KMS-11 (cell line): ENCODE results near the gene MBD3L2B.

Experiments
- H2AFZ ChIP-seq: fragments of 200-600 bp; sonication (generic); 2 replicates; pipeline ENCODE4 v1.6.1; 2016; ENCODE audit warnings: antibody characterized with exemption, mixed run types, low read depth
- H3K27ac ChIP-seq: fragments of 200-600 bp; sonication (generic); 2 replicates; pipeline ENCODE4 v1.6.1; 2016; ENCODE audit warnings: mild to moderate bottlenecking, mixed run types
- H3K27me3 ChIP-seq: fragments of 200-600 bp; sonication (generic); 2 replicates; pipeline ENCODE4 v1.6.1; 2017; ENCODE audit warnings: mild to moderate bottlenecking, low read depth, mixed run types, moderate library complexity; ENCODE audit not compliant: insufficient read depth
- H3K36me3 ChIP-seq: fragments of 200-600 bp; sonication (generic); 2 replicates; pipeline ENCODE4 v1.6.1; 2017; ENCODE audit warnings: mild to moderate bottlenecking, mixed run types; ENCODE audit not compliant: insufficient read depth
- H3K4me1 ChIP-seq: fragments of 200-600 bp; sonication (generic); 2 replicates; pipeline ENCODE4 v1.6.1; 2016; ENCODE audit warnings: mild to moderate bottlenecking, low read depth, mixed run types; ENCODE audit not compliant: poor library complexity, severe bottlenecking
- H3K4me2 ChIP-seq: fragments of 200-600 bp; sonication (generic); 2 replicates; pipeline ENCODE4 v1.7.0; 2016; ENCODE audit warnings: mild to moderate bottlenecking, mixed run types
- H3K4me3 ChIP-seq: fragments of 200-600 bp; sonication (generic); IDR thresholded peaks from 2 replicates; pipeline ENCODE4 v1.6.1; 2017; ENCODE audit warnings: low read depth, low read length, mixed read lengths; ENCODE audit not compliant: insufficient read depth
- H3K79me2 ChIP-seq: fragments of 200-600 bp; sonication (generic); 2 replicates; pipeline ENCODE4 v1.6.1; 2016; ENCODE audit warnings: low read depth, mixed run types; ENCODE audit not compliant: insufficient read depth
- H3K9ac ChIP-seq: fragments of 200-600 bp; sonication (generic); 2 replicates; pipeline ENCODE4 v1.6.1; 2016; ENCODE audit warnings: mild to moderate bottlenecking, mixed run types
- H4K20me1 ChIP-seq: fragments of 200-600 bp; sonication (generic); 2 replicates; pipeline ENCODE4 v1.6.1; 2016; ENCODE audit warnings: mild to moderate bottlenecking, mixed run types; ENCODE audit not compliant: insufficient read depth
- CTCF ChIP-seq: fragments of 200-600 bp; sonication (generic); conservative IDR thresholded peaks from 2 replicates; pipeline ENCODE4 v1.6.1; 2017; ENCODE audit warnings: low read depth, mild to moderate bottlenecking, antibody characterized with exemption, low read length, moderate library complexity, mixed read lengths

Gene MBD3L2B

GRCh38 chr19:6997679-6998445 is 23.4 kb downstream of the MBD3L2B start:
- no peaks in the 10 kb centered on the region for H4K20me1 ChIP-seq
- no peaks in the 10 kb centered on the region for H3K79me2 ChIP-seq
- no peak overlapping the region for H3K4me2 ChIP-seq
- H3K9ac ChIP-seq: no peak overlapping the region
- TF ChIP-seq CTCF: no peak
- H3K27me3 ChIP-seq: peaks cover 3% of the 10 kb centered on the region; the same call in 1 of the 2 replicates
- no peak overlapping the region for H3K27ac ChIP-seq
- H3K4me3 ChIP-seq: no peak overlapping the region
- no peaks in the 10 kb centered on the region for H3K36me3 ChIP-seq
- no peaks in the 10 kb centered on the region for H3K4me1 ChIP-seq
- H2AFZ ChIP-seq: no peak overlapping the region

GRCh38 chr19:6996810-6997209 is 24.4 kb downstream of the MBD3L2B start:
- no peaks in the 10 kb centered on the region for H3K79me2 ChIP-seq
- TF ChIP-seq CTCF: no peak
- no peak overlapping the region for H3K4me3 ChIP-seq
- H2AFZ ChIP-seq: no peak overlapping the region
- no peaks in the 10 kb centered on the region for H3K4me1 ChIP-seq
- H3K4me2 ChIP-seq: no peak overlapping the region
- H3K36me3 ChIP-seq: no peaks in the 10 kb centered on the region
- H4K20me1 ChIP-seq: no peaks in the 10 kb centered on the region
- no peak overlapping the region for H3K9ac ChIP-seq
- H3K27ac ChIP-seq: no peak overlapping the region
- H3K27me3 ChIP-seq: peaks cover 3% of the 10 kb centered on the region; the same call in 1 of the 2 replicates

GRCh38 chr19:6995054-6995453 is 26.2 kb downstream of the MBD3L2B start:
- Histone ChIP-seq H3K27me3 (no peaks in the 10 kb centered on the region), H3K36me3 (no peaks in the 10 kb centered on the region), H2AFZ (no peak overlapping the region), H3K27ac (no peak overlapping the region), H3K4me3 (no peak overlapping the region), H4K20me1 (no peaks in the 10 kb centered on the region), H3K9ac (no peak overlapping the region), H3K4me1 (no peaks in the 10 kb centered on the region), H3K79me2 (no peaks in the 10 kb centered on the region), H3K4me2 (no peak overlapping the region)
- TF ChIP-seq CTCF: no peak

- no peak overlapping the region for H3K27ac ChIP-seq
- H4K20me1 ChIP-seq: no peaks in the 10 kb centered on the region
- H3K27me3 ChIP-seq: no peaks in the 10 kb centered on the region
- no peak for TF ChIP-seq CTCF
- H3K9ac ChIP-seq: no peak overlapping the region
- no peak overlapping the region for H2AFZ ChIP-seq
- H3K4me1 ChIP-seq: no peaks in the 10 kb centered on the region
- no peak overlapping the region for H3K4me2 ChIP-seq
- H3K36me3 ChIP-seq: no peaks in the 10 kb centered on the region
- H3K79me2 ChIP-seq: no peaks in the 10 kb centered on the region
- no peak overlapping the region for H3K4me3 ChIP-seq
Observed at GRCh38 chr19:6988257-6988656, 33.0 kb downstream of the MBD3L2B start.
